Epithelial cell of proximal tubule (primary cell): ENCODE results near the gene LIN52. TPM values are rescaled to one million over a fixed set of nuclear protein-coding genes. Genes with fewer than 3 reads are reported as not detected.
A peak's percentile ranks its signal among the peaks of the same experiment; 100 is the strongest.

Source experiments
- DNase-seq: peaks from one replicate; pipeline ENCODE4 v3.0.0-alpha.2; 2011; ENCODE audit warnings: low read depth
- H3K4me3 ChIP-seq: 2 replicates; pipeline ENCODE4 v1.5.1; 2011; ENCODE audit warnings: low read depth, mild to moderate bottlenecking, low read length
- CTCF ChIP-seq: conservative IDR thresholded peaks from 2 replicates; pipeline ENCODE4 v1.5.1; 2012; ENCODE audit warnings: low read depth, mild to moderate bottlenecking, low read length
- total RNA-seq: library from RNA; depleted of rRNA; stranded (reverse); fragments of >200 nt; gene quantifications from 2 replicates; pipeline ENCODE4 v1.2.3, GENCODE V29; 2015

Gene LIN52
- total RNA-seq, 1 donor from 2014 or later = 4.6 TPM

GRCh38 chr14:74239848-74240793 is 155.4 kb downstream of the LIN52 start:
- DNase-seq = no peak
- TF ChIP-seq CTCF = no peak
- H3K4me3 ChIP-seq = no peak overlapping the region

- no peak for DNase-seq
- peak overlapping the region; percentile 10 for H3K4me3 ChIP-seq
- no peak for TF ChIP-seq CTCF
Measured at GRCh38 chr14:74240794-74241651, 156.3 kb downstream of the LIN52 start.

GRCh38 chr14:74241652-74242017 is 156.9 kb downstream of the LIN52 start:
- no peak overlapping the region for H3K4me3 ChIP-seq
- no peak for TF ChIP-seq CTCF
- DNase-seq = no peak

GRCh38 chr14:74242021-74242779 is 157.4 kb downstream of the LIN52 start:
- H3K4me3 ChIP-seq = no peak overlapping the region
- DNase-seq = no peak
- TF ChIP-seq CTCF = no peak

GRCh38 chr14:74242780-74243042 is 158.0 kb downstream of the LIN52 start:
- TF ChIP-seq CTCF = no peak
- no peak overlapping the region for H3K4me3 ChIP-seq
- DNase-seq = no peak

- no peak for DNase-seq
- no peak overlapping the region for H3K4me3 ChIP-seq
- TF ChIP-seq CTCF = no peak
Measured at GRCh38 chr14:74243051-74243450, 158.3 kb downstream of the LIN52 start.
